HepG2 (cell line): ENCODE results near the gene HTR6. TPM values are rescaled to one million over a fixed set of nuclear protein-coding genes. Genes with fewer than 3 reads are reported as not detected.

ENCODE experiments used
- GPBP1L1 ChIP-seq: sonication (generic); formaldehyde crosslinking; IDR thresholded peaks from 2 replicates; pipeline ENCODE4 v1.5.0; 2020; ENCODE audit warnings: mild to moderate bottlenecking, missing genetic modification reagents
- NCOA2 ChIP-seq: sonication (generic); formaldehyde crosslinking; IDR thresholded peaks from 2 replicates; pipeline ENCODE4 v1.8.0; 2022; ENCODE audit warnings: inconsistent platforms
- ZHX2 ChIP-seq, 2 experiments: sonication (generic) in 1 of 2; formaldehyde crosslinking in 1 of 2; IDR thresholded peaks; 2 replicates each; pipeline versions ENCODE4 v1.6.1 to v1.9.0; 2014 to 2022; ENCODE audit warnings: antibody characterized with exemption in 1 of 2, borderline replicate concordance in 1 of 2, inconsistent platforms in 1 of 2, low read depth in 1 of 2, missing genetic modification reagents in 1 of 2
- ZNF629 ChIP-seq: sonication (generic); formaldehyde crosslinking; conservative IDR thresholded peaks from 2 replicates; pipeline ENCODE4 v1.5.0; 2020; ENCODE audit warnings: missing genetic modification reagents
- polyA plus RNA-seq, 8 experiments: library from polyadenylated mRNA; depleted of rRNA in 3 of 8; stranded (reverse) in 7 of 8; unstranded in 1 of 8; fragments of >200 nt; fragmentation: Illumina TruSeq in 4 of 8; extraction: Trizol in 4 of 8; gene quantifications; 2 replicates each; pipeline versions ENCODE4 v1.2.1 to v1.2.3, GENCODE V29; 2011 to 2016; ENCODE audit warnings: low read depth in 4 of 8, missing spikeins in 1 of 8, mixed read lengths in 1 of 8; ENCODE audit not compliant: insufficient read depth in 1 of 8
- total RNA-seq, 5 experiments: library from RNA; depleted of rRNA; stranded (reverse); fragments of >200 nt; fragmentation: Illumina TruSeq; extraction: Trizol; gene quantifications; 2 replicates each; pipeline ENCODE4 v1.2.3, GENCODE V29; 2016; ENCODE audit warnings: low read depth in 1 of 5

The HTR6 gene
- total and polyA plus RNA-seq, 2 of the 13 experiments (the other 11 are each of a cell fraction or from before 2014, with no cell fraction given), result 0.04 TPM; not detected in 1

GRCh38 chr1:19620786-19621185, 43.9 kb upstream of the HTR6 start (continued):
- TF ChIP-seq ZHX2 (IDR thresholded peaks at IDR 0.05; ENCODE audit: low read depth) (no peak), ZHX2 (CRISPR knock-in tag; IDR thresholded peaks at IDR 0.05; ENCODE audit: borderline replicate concordance) (no peak), GPBP1L1 (no peak), ZNF629 (CRISPR knock-in tag) (no peak), NCOA2 (CRISPR knock-in tag) (no peak)
